ENCODE results near the gene CD81.
A peak's percentile ranks its signal among the peaks of the same experiment; 100 is the strongest.

Gene CD81

GRCh38 chr11:2387266-2387987 lies 10.3 kb downstream of the CD81 start:
- no peaks in the 10 kb centered on the region for H3K27me3 Mint-ChIP-seq
- H3K4me1 Mint-ChIP-seq (ENCODE audit: low read depth) = peaks cover 34% of the 10 kb centered on the region
- H3K4me3 Mint-ChIP-seq = no peak overlapping the region
- H3K9me3 Mint-ChIP-seq (ENCODE audit: low read depth) = no peaks in the 10 kb centered on the region
- no peaks in the 10 kb centered on the region for H3K36me3 Mint-ChIP-seq
- H3K27ac Mint-ChIP-seq = no peak overlapping the region

GRCh38 chr11:2388431-2389376 lies 11.6 kb downstream of the CD81 start:
- Mint-ChIP-seq H3K4me3 (no peak overlapping the region), H3K27me3 (no peaks in the 10 kb centered on the region), H3K36me3 (no peaks in the 10 kb centered on the region), H3K4me1 (ENCODE audit: low read depth) (peaks cover 30% of the 10 kb centered on the region), H3K9me3 (ENCODE audit: low read depth) (no peaks in the 10 kb centered on the region), H3K27ac (no peak overlapping the region)

GRCh38 chr11:2389377-2390026 lies 12.4 kb downstream of the CD81 start:
- Mint-ChIP-seq H3K36me3 (no peaks in the 10 kb centered on the region), H3K9me3 (ENCODE audit: low read depth) (no peaks in the 10 kb centered on the region), H3K27me3 (no peaks in the 10 kb centered on the region), H3K27ac (peak overlapping the region; percentile 68), H3K4me1 (ENCODE audit: low read depth) (peaks cover 28% of the 10 kb centered on the region), H3K4me3 (no peak overlapping the region)

- Mint-ChIP-seq H3K36me3 (no peaks in the 10 kb centered on the region), H3K27ac (peak overlapping the region; percentile 68), H3K9me3 (ENCODE audit: low read depth) (no peaks in the 10 kb centered on the region), H3K4me1 (ENCODE audit: low read depth) (peaks cover 23% of the 10 kb centered on the region), H3K4me3 (no peak overlapping the region), H3K27me3 (no peaks in the 10 kb centered on the region)
Measured at GRCh38 chr11:2390091-2390724, 13.1 kb downstream of the CD81 start.

DNA sequence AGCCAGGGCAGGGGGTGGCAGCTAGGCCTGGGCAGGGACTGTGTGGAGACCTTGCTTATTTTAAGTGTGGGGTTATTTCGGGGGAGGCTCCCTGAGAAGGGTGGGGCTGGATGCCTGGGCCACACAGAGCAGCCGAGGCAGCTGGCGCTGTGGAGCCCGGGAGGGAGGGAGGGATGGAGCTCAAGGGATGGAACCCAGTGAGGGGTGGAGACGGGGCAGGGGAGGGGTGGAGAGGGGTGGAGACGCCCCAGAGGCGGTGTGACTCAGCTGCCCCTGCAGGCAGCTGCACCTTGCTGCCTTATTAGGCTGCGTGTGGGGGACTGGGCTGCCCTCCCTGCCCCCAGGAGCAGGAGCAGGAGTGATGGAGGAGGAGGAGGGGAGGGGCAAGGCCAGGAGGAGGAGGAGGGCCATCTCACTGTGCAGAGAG lies 13.6 kb downstream of the CD81 start:
- no peaks in the 10 kb centered on the region for H3K27me3 Mint-ChIP-seq
- H3K36me3 Mint-ChIP-seq = no peaks in the 10 kb centered on the region
- no peaks in the 10 kb centered on the region for H3K9me3 Mint-ChIP-seq (ENCODE audit: low read depth)
- H3K4me3 Mint-ChIP-seq = no peak overlapping the region
- no peak overlapping the region for H3K27ac Mint-ChIP-seq
- peaks cover 20% of the 10 kb centered on the region for H3K4me1 Mint-ChIP-seq (ENCODE audit: low read depth)

DNA sequence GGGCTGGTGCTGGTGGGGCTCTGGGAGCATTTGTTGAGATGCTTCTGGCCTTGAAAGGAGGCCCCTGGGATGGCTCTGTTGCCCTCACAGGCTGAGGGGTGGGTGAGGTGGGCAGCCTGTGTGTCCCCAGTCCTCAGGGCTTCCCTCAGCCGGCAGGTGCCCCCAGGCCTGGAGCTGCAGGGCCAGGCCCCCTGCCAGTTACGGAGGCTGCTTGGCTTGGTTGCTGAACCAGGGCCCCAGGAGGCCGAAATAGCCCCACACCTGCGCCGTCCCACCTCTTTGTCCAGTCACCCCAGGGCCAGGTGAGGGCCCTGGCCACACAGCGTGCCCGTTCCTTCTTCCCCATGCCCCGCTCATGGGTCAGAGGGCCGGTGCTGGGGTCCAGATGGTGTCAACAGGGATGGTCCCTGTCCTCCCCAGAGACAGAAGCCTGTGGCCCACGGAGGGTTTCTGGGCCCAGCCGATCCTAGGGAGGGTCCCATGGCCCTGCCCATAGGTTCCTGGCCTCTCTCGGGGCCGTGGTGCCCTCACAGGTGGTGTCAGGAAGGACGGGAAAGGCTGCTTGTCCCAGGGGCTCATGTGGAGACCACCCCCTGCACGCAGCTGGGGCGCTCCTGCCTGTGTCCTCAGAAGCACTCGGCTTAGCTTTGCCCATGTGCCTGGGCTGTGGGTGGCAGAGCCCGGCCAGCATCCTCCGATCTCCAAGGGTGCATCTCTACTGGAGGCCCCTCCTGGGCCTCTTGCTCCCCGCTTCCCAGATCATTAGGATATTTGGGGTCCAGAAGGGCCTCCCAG lies 14.3 kb downstream of the CD81 start:
- Mint-ChIP-seq H3K27me3 (no peaks in the 10 kb centered on the region), H3K9me3 (ENCODE audit: low read depth) (no peaks in the 10 kb centered on the region), H3K27ac (no peak overlapping the region), H3K36me3 (no peaks in the 10 kb centered on the region), H3K4me1 (ENCODE audit: low read depth) (peaks cover 14% of the 10 kb centered on the region), H3K4me3 (no peak overlapping the region)

DNA sequence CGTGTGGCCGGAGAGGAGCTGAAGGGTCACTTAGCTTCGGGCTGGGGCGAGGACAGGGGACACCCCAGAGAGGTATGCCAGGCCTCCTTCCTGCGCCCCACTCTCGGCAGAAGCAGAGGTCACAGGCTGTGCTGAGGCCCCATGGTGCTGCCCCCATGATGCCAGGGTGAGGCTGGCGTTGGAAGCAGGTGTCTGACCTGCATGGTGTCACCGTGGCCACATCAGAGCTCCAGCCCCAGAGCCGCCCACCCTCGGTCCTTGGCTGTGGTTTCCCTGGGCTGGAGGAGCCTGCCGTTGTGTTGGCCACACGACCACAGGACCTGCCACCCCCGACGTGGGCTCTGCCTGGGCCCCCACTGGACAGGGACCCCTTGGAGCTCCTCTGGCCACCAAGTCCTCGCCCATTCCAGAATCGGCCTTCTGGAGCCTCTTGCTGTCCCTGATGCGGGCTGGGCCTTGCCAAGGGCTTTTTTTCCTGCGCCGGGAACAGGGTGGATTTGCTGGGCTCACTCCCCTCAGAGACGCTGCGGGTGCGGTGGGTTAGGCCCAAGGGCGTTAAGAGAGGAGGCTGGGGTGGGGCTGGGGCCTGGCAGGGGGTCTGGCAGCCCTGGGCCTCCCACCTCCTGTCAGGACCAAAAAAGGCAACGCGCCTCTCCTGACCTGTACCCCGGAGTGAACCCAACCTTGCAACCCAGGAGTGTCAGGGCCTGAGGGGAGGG lies 15.3 kb downstream of the CD81 start:
- Mint-ChIP-seq H3K4me3 (no peak overlapping the region), H3K27ac (no peak overlapping the region), H3K4me1 (ENCODE audit: low read depth) (peaks cover 10% of the 10 kb centered on the region), H3K9me3 (ENCODE audit: low read depth) (no peaks in the 10 kb centered on the region), H3K36me3 (no peaks in the 10 kb centered on the region), H3K27me3 (no peaks in the 10 kb centered on the region)

DNA sequence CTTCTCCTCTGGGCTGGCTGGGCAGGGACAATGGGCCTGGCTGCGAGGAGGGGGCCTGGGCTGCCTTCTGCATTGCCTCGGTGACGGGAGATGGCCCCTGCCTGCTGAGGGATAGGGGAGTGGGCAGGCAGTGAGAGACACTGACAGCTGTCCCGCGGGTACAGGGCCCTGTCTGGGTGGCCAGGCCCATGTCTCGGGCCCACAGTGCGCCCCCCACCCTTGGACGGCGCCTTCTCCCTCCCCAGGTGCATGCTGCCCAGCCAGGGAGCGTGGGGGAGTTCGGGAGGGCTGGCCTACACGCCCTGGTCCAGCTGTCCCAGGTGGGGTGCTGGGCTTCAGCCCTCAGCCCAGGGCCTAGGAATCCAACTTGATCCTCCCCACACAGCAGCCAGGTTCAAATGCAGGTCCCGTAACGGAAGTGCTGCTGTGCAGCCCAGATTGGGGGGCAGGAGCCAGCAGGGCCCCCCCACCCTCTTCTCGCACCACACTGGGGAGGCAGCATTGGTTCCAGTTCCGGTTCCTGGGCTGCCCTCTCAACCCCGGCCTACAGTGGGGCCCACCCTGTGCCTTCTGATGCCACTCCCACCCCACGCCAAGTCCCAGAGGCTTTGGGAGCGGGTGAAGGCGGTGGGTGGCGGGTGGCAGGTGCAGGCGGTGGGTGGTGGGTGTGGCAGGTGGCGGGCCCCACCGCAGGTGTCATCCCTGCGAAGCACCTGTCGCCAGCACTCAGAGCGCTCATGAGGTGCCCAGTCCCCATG lies 16.2 kb downstream of the CD81 start:
- H3K9me3 Mint-ChIP-seq (ENCODE audit: low read depth) = no peaks in the 10 kb centered on the region
- H3K4me3 Mint-ChIP-seq = no peak overlapping the region
- H3K27ac Mint-ChIP-seq = no peak overlapping the region
- H3K36me3 Mint-ChIP-seq = no peaks in the 10 kb centered on the region
- peaks cover 10% of the 10 kb centered on the region for H3K4me1 Mint-ChIP-seq (ENCODE audit: low read depth)
- H3K27me3 Mint-ChIP-seq = no peaks in the 10 kb centered on the region

GRCh38 chr11:2393941-2394817 lies 17.1 kb downstream of the CD81 start:
- Mint-ChIP-seq H3K4me1 (ENCODE audit: low read depth) (peaks cover 9% of the 10 kb centered on the region), H3K4me3 (no peak overlapping the region), H3K36me3 (no peaks in the 10 kb centered on the region), H3K27me3 (no peaks in the 10 kb centered on the region), H3K27ac (no peak overlapping the region), H3K9me3 (ENCODE audit: low read depth) (no peaks in the 10 kb centered on the region)

- H3K36me3 Mint-ChIP-seq = no peaks in the 10 kb centered on the region
Measured at GRCh38 chr11:2394818-2395105, 17.7 kb downstream of the CD81 start.

DNA sequence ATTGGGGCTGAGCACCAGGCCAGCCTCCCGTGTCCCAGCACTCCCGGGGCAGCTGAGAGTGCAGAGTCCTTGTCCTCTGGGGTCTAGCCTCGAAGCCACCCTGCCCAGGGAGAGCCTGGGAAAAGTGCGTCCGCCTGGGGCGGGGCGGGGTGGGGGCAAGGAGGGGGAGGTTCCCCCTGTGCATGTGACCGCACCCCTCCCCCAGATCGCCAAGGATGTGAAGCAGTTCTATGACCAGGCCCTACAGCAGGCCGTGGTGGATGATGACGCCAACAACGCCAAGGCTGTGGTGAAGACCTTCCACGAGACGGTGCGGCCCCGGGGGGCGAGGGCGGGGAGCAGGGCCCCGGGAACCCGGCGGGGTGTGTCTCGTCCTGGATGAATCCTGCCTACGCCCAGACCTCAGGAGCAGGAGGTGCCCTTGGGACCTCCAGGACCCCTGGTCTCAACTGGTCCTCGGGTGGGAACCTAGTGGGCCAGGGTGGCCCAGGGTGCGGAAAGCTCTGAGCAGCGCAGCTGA lies 18.2 kb downstream of the CD81 start:
- Mint-ChIP-seq H3K4me1 (ENCODE audit: low read depth) (peaks cover 3% of the 10 kb centered on the region), H3K36me3 (no peaks in the 10 kb centered on the region), H3K9me3 (ENCODE audit: low read depth) (no peaks in the 10 kb centered on the region), H3K27me3 (no peaks in the 10 kb centered on the region), H3K27ac (no peak overlapping the region), H3K4me3 (no peak overlapping the region)

More at GRCh38 chr11:2394818-2395105, 17.7 kb downstream of the CD81 start:
- H3K4me3 Mint-ChIP-seq = no peak overlapping the region
- peaks cover 5% of the 10 kb centered on the region for H3K4me1 Mint-ChIP-seq (ENCODE audit: low read depth)
- H3K27ac Mint-ChIP-seq = no peak overlapping the region
- H3K9me3 Mint-ChIP-seq (ENCODE audit: low read depth) = no peaks in the 10 kb centered on the region
- H3K27me3 Mint-ChIP-seq = no peaks in the 10 kb centered on the region

DNA sequence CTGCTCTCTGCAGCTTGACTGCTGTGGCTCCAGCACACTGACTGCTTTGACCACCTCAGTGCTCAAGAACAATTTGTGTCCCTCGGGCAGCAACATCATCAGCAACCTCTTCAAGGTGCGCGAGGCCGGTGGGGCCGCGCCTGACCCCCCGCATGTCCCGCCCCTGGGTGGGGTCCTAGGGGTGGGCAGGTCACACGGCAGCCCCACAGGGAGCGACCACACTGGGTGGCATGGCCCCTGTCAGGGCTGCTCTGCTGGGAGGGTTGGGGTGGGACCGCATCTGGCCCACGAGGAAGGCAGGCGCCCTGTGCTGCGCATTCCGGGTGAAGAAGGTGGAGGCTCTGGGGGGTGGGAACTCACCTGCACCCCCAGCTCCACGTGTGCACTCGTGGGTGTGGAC lies 18.7 kb downstream of the CD81 start:
- Mint-ChIP-seq H3K27me3 (no peaks in the 10 kb centered on the region), H3K4me3 (no peak overlapping the region), H3K9me3 (ENCODE audit: low read depth) (no peaks in the 10 kb centered on the region), H3K36me3 (no peaks in the 10 kb centered on the region), H3K4me1 (ENCODE audit: low read depth) (peaks cover 3% of the 10 kb centered on the region), H3K27ac (no peak overlapping the region)
